Stimulated activated CD4-positive, alpha-beta T cell treated with anti-CD3 and anti-CD28 coated beads, Interleukin-12 subunit alpha, Interleukin-12 subunit beta, amount 100 ng/mL, for 4 hours (primary cell): ENCODE data around the gene TSR1.
A peak's percentile ranks its signal among the peaks of the same experiment; 100 is the strongest.

Source experiments
- DNase-seq: peaks from one replicate; pipeline ENCODE4 v3.0.0-alpha.2; 2020

The TSR1 gene

GRCh38 chr17:2336215-2336851 lies at the start of gene TSR1:
Gene TSR1, minus strand, starts transcription at chr17:2336457. Its CDS starts 30 bp downstream, at chr17:2336427.
- DNase-seq: peak; percentile 86

GRCh38 chr17:2385240-2386210 lies 49.3 kb upstream of the TSR1 start:
- DNase-seq: no peak

- no peak for DNase-seq
Measured at GRCh38 chr17:2384439-2385127, 48.3 kb upstream of the TSR1 start.

- no peak for DNase-seq
Measured at GRCh38 chr17:2383628-2384167, 47.4 kb upstream of the TSR1 start.

- DNase-seq: no peak
Measured at GRCh38 chr17:2380950-2381649, 44.8 kb upstream of the TSR1 start.

- no peak for DNase-seq
Measured at GRCh38 chr17:2380226-2380922, 44.1 kb upstream of the TSR1 start.

- DNase-seq: no peak
Measured at GRCh38 chr17:2379489-2380225, 43.4 kb upstream of the TSR1 start.

- no peak for DNase-seq
Measured at GRCh38 chr17:2378905-2379304, 42.6 kb upstream of the TSR1 start.

- no peak for DNase-seq
Measured at GRCh38 chr17:2377659-2378058, 41.4 kb upstream of the TSR1 start.

GRCh38 chr17:2376107-2376506 lies 39.9 kb upstream of the TSR1 start:
- DNase-seq: no peak

GRCh38 chr17:2375406-2375805 lies 39.1 kb upstream of the TSR1 start:
- DNase-seq: no peak

GRCh38 chr17:2374549-2375285 lies 38.5 kb upstream of the TSR1 start:
- DNase-seq: no peak

- DNase-seq: no peak
Measured at GRCh38 chr17:2373179-2373578, 36.9 kb upstream of the TSR1 start.

- no peak for DNase-seq
Measured at GRCh38 chr17:2372681-2373080, 36.4 kb upstream of the TSR1 start.

- DNase-seq: no peak
Measured at GRCh38 chr17:2372180-2372579, 35.9 kb upstream of the TSR1 start.

- DNase-seq: no peak
Measured at GRCh38 chr17:2371183-2372130, 35.2 kb upstream of the TSR1 start.

GRCh38 chr17:2370211-2370589 lies 33.9 kb upstream of the TSR1 start:
- DNase-seq: no peak

GRCh38 chr17:2369551-2370210 lies 33.4 kb upstream of the TSR1 start:
- DNase-seq: no peak

GRCh38 chr17:2369039-2369438 lies 32.8 kb upstream of the TSR1 start:
- no peak for DNase-seq
